ENCODE measurements around the gene CCDC39. TPM values are rescaled to one million over a fixed set of nuclear protein-coding genes. Genes with fewer than 3 reads are reported as not detected.
A peak's percentile ranks its signal among the peaks of the same experiment; 100 is the strongest.

CCDC39 gene
- total RNA-seq, 1 donor from 2014 or later: not detected

DNA sequence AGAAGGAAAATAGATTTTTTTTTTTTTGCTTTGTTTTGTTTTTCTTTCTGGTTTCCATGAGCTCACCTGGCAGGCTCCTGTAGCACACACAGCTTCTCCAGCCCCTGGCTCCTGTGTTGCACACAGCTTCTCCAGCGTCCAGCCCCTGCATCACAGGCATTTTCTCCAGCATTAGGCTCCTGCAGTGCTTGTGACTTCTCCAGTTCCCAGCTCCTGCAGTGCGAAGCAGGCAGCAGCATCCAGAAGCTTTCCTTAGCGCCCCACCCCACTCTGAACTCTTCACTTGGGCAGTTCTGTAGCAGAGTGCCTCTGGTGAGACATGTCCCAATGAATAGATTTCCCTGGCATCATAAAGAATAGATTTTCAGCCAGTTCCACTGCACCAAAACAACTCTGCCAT, 5.5 kb upstream of the CCDC39 start:
- Mint-ChIP-seq H3K27ac (ENCODE audit: unreplicated experiment) (no peak overlapping the region), H3K27me3 (ENCODE audit: unreplicated experiment) (no peaks in the 10 kb centered on the region), H3K4me3 (ENCODE audit: unreplicated experiment) (no peak overlapping the region), H3K36me3 (ENCODE audit: unreplicated experiment) (no peaks in the 10 kb centered on the region), H3K4me1 (ENCODE audit: low read depth, unreplicated experiment) (no peaks in the 10 kb centered on the region), H3K9me3 (ENCODE audit: unreplicated experiment) (peaks cover 4% of the 10 kb centered on the region)
- TF ChIP-seq, protein P1, sequence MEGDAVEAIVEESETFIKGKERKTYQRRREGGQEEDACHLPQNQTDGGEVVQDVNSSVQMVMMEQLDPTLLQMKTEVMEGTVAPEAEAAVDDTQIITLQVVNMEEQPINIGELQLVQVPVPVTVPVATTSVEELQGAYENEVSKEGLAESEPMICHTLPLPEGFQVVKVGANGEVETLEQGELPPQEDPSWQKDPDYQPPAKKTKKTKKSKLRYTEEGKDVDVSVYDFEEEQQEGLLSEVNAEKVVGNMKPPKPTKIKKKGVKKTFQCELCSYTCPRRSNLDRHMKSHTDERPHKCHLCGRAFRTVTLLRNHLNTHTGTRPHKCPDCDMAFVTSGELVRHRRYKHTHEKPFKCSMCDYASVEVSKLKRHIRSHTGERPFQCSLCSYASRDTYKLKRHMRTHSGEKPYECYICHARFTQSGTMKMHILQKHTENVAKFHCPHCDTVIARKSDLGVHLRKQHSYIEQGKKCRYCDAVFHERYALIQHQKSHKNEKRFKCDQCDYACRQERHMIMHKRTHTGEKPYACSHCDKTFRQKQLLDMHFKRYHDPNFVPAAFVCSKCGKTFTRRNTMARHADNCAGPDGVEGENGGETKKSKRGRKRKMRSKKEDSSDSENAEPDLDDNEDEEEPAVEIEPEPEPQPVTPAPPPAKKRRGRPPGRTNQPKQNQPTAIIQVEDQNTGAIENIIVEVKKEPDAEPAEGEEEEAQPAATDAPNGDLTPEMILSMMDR (IDR thresholded peaks at IDR 0.05; ENCODE audit: partially characterized antibody, unreplicated experiment): no peak
- DNase-seq: no peak

- no peak for DNase-seq
- H3K4me1 Mint-ChIP-seq (ENCODE audit: low read depth, unreplicated experiment): no peaks in the 10 kb centered on the region
- TF ChIP-seq, protein P1 (IDR thresholded peaks at IDR 0.05; ENCODE audit: partially characterized antibody, unreplicated experiment): no peak
- H3K27me3 Mint-ChIP-seq (ENCODE audit: unreplicated experiment): peaks cover 3% of the 10 kb centered on the region
- H3K36me3 Mint-ChIP-seq (ENCODE audit: unreplicated experiment): no peaks in the 10 kb centered on the region
- no peak overlapping the region for H3K27ac Mint-ChIP-seq (ENCODE audit: unreplicated experiment)
- no peak overlapping the region for H3K4me3 Mint-ChIP-seq (ENCODE audit: unreplicated experiment)
- H3K9me3 Mint-ChIP-seq (ENCODE audit: unreplicated experiment): peaks cover 4% of the 10 kb centered on the region
Observed at GRCh38 chr3:180683816-180684215, 4.5 kb upstream of the CCDC39 start.

DNA sequence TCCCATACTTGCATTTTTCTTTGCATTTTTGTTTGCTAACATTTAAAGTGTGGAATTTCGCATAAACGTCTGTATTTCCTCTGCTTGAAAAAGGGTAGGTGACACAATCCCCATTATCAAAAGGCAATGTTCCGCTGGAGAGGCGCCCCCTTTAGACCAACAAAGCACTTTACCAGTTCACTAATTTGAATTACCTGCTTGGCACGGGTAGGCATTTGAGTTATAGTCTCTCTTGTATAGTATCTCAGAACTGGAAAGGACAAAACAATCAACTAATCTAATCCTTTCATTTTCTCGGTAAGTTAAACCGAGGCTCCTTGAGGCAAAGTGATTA, 775 bp upstream of the CCDC39 start:
- peaks cover 4% of the 10 kb centered on the region for H3K27me3 Mint-ChIP-seq (ENCODE audit: unreplicated experiment)
- DNase-seq: no peak
- H3K4me3 Mint-ChIP-seq (ENCODE audit: unreplicated experiment): peak overlapping the region; percentile 98
- TF ChIP-seq, protein P1 (IDR thresholded peaks at IDR 0.05; ENCODE audit: partially characterized antibody, unreplicated experiment): peak; percentile 74
- peaks cover 4% of the 10 kb centered on the region for H3K9me3 Mint-ChIP-seq (ENCODE audit: unreplicated experiment)
- H3K27ac Mint-ChIP-seq (ENCODE audit: unreplicated experiment): peak overlapping the region; percentile 23
- H3K36me3 Mint-ChIP-seq (ENCODE audit: unreplicated experiment): no peaks in the 10 kb centered on the region
- no peaks in the 10 kb centered on the region for H3K4me1 Mint-ChIP-seq (ENCODE audit: low read depth, unreplicated experiment)

DNA sequence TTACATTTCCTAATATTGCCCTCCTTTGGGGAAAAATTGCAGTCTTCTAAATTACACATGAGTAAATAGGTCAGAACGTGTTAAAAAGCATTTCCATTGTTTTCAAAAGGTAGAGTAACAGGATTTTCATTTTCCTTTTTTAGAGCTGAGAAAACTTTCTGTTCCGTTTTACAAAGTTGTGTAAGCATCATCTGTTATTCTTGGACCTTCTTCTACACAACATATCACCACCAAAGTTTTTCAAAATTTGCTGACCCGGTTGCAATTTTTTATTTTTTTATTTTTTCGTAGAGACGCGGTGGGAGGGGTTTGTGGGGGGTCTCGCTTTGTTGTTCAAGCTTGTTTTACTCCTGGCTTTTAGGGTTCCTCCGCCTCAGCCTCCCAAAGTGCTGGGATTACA, 1.1 kb downstream of the CCDC39 start:
- H3K4me1 Mint-ChIP-seq (ENCODE audit: low read depth, unreplicated experiment): no peaks in the 10 kb centered on the region
- peaks cover 4% of the 10 kb centered on the region for H3K9me3 Mint-ChIP-seq (ENCODE audit: unreplicated experiment)
- no peak for DNase-seq
- peaks cover 4% of the 10 kb centered on the region for H3K27me3 Mint-ChIP-seq (ENCODE audit: unreplicated experiment)
- no peak overlapping the region for H3K27ac Mint-ChIP-seq (ENCODE audit: unreplicated experiment)
- TF ChIP-seq, protein P1 (IDR thresholded peaks at IDR 0.05; ENCODE audit: partially characterized antibody, unreplicated experiment): no peak
- H3K36me3 Mint-ChIP-seq (ENCODE audit: unreplicated experiment): no peaks in the 10 kb centered on the region
- H3K4me3 Mint-ChIP-seq (ENCODE audit: unreplicated experiment): peak overlapping the region; percentile 98

DNA sequence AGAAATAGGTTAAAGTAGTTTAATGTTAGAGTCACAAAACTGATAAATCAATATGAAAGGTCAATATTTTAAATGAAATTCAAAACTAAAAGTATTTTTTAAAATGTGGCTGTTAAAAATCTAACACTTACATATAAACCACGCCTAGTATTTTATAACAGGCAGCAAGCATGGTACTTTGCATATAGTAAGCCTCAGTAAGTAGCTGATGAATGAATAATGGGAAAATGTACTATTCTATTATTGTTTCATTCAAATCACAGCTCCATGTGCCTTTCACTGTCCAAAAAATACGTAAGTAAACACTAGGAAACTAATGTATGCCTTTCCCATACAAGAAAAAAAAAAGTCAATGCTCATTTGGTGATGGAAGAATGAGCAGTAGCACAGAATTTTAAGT, 17.8 kb downstream of the CCDC39 start:
- H3K27me3 Mint-ChIP-seq (ENCODE audit: unreplicated experiment): no peaks in the 10 kb centered on the region
- no peak overlapping the region for H3K4me3 Mint-ChIP-seq (ENCODE audit: unreplicated experiment)
- H3K36me3 Mint-ChIP-seq (ENCODE audit: unreplicated experiment): no peaks in the 10 kb centered on the region
- TF ChIP-seq, protein P1 (IDR thresholded peaks at IDR 0.05; ENCODE audit: partially characterized antibody, unreplicated experiment): no peak
- H3K27ac Mint-ChIP-seq (ENCODE audit: unreplicated experiment): no peak overlapping the region
- no peak for DNase-seq
- H3K9me3 Mint-ChIP-seq (ENCODE audit: unreplicated experiment): no peaks in the 10 kb centered on the region
- H3K4me1 Mint-ChIP-seq (ENCODE audit: low read depth, unreplicated experiment): no peaks in the 10 kb centered on the region
